ENCODE measurements around the gene MAPK4.
A peak's percentile ranks its signal among the peaks of the same experiment; 100 is the strongest.
"Not testable (repeated sequence)": the region's sequence is repeated elsewhere in the genome, so short reads cannot be mapped to it uniquely, and the experiment has no call there.

MAPK4 gene

DNA sequence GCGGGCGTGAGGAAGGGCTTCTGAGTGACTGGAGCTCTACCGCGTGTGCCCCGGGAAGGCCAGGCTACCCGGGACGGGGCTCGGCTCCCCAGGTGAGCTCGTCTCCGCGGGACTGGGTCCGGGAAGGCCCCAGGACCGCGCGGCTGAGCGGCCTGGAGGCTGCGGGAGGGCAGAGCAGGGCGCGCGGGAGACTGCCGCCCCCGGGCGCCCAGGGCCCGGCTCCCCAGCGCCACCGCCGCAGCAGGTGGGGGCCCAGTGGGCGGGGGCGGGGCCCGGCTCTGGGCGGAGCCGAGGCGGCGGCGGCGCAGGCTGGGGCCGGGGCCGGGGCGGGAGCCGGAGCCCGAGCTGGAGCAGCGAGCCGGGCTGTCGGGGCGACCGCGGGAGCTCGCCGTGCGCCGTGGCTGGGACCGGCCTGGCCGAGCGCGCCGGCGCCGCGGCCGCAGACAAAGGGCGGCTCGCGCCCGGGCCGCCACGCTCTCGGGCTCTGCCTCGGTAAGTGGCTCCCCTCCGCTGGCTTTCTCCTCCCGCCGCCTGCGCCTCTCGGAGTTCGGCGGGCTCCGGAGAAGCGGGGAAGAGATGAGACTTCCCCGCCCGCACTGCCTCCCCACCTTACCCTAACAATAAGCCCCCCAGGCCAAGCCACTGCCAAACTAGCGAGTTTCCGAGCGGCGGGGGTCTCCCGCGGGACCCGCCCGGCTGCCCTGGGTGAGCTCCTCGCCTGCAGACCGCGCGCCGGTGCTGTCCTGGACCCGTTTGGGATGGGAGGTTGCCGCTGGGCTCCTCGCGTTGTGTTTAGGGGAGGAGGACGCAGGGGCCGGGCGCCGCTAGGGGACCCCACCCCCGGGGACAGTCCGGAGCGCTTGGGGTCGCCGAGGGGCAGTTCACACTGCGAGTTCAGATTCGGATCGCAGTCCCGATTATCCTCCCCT is at the start of gene MAPK4:
TSS of gene MAPK4 (plus strand) at position 336 of the 929 bp plus-strand sequence. CDS start 103,872 bp downstream, outside the sequence.
- H3K4me3 Mint-ChIP-seq: peak within 1 kb of the TSS; percentile 28
- H3K36me3 Mint-ChIP-seq: no peaks in the 10 kb centered on the region
- no peak within 1 kb of the TSS for H3K27ac Mint-ChIP-seq
- no peak for DNase-seq (ENCODE audit: low spot score in 2 of 2)
- H3K9me3 Mint-ChIP-seq: peaks cover 7% of the 10 kb centered on the region
- H3K4me1 Mint-ChIP-seq: no peaks in the 10 kb centered on the region
- peak; percentile 54 for ATAC-seq

DNA sequence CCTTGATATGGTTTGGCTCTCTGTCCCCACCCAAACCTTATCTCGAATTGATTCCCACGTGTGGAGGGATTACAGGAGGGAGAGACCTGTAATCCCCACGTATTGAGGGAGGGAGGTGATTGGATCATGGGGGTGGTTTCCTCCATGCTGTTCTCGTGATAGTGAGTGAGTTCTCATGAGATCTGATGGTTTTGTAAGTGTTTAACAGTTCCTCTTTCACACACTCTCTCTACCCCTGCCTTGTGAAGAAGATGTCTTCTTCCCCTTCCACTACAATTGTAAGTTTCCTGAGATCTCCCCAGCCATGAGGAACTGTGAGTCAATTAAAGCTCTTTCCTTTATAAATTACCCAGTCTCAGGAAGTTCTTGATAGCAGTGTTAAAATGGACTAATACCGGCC is 42.6 kb upstream of the MAPK4 start:
- DNase-seq (ENCODE audit: low spot score in 2 of 2); H3K9me3 Mint-ChIP-seq; H3K4me1 Mint-ChIP-seq; ATAC-seq; H3K27ac Mint-ChIP-seq; H3K36me3 Mint-ChIP-seq; H3K4me3 Mint-ChIP-seq: not testable (repeated sequence)

DNA sequence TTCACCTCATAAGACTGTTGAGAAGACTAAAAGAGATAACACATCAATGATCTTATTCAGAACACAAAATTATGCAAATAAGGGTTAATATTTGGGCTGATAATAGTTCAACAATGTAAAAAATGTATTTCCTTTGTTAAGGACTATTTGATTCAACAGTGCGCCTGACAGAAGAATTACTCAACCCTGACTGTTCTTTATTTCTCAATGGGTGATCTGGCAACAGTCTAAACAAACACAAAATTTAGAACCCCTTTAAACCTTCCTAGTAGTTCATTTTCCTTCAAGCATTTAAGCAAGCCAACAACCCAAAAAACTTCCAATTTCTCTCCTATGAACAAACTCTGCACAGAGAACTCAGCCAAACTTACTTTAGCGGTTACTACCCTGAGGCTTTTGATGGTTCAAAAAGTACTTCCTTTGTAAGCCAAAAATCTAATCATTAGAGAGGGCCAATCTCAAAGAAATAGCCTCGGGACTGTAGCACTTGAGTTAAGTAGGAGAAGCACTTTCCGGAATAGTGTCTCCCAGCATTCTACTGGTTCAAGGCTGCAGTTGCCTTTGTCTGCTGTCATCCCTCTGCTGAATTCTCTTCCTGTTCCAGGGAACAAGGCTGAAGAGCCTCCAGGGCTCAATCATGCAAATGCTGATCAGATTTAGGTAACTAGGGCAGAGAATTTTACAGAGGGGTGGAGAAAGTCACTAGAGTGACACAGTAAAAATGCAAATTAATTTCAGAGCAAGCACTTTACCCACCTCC is 40.9 kb upstream of the MAPK4 start:
- H3K27ac Mint-ChIP-seq: no peak overlapping the region
- DNase-seq (ENCODE audit: low spot score in 2 of 2): no peak
- no peaks in the 10 kb centered on the region for H3K9me3 Mint-ChIP-seq
- no peak for ATAC-seq
- no peaks in the 10 kb centered on the region for H3K36me3 Mint-ChIP-seq
- H3K4me3 Mint-ChIP-seq: no peak overlapping the region
- no peaks in the 10 kb centered on the region for H3K4me1 Mint-ChIP-seq

DNA sequence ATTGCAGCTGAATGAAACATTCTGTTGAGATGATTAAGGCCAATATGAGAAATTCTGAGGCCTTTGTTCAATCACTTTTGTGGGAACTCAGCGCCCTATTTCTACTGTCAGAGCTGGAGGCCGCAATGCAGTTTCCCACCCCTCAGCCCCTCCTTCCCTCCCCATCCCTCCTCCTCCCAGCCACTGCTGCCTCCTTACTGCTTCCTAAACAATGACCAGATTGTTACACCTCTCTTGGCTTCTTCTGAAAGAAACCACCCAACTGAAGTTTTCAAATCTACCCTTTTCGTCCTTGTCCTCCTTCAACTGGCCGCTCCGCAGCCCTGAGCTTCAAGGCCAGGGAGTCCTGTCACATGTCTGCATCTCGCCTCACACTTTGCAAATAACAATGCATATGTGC is 36.7 kb upstream of the MAPK4 start:
- H3K4me3 Mint-ChIP-seq: no peak overlapping the region
- DNase-seq (ENCODE audit: low spot score in 2 of 2) (no peak), ATAC-seq (no peak)
- H3K36me3 Mint-ChIP-seq: no peaks in the 10 kb centered on the region
- no peak overlapping the region for H3K27ac Mint-ChIP-seq
- H3K9me3 Mint-ChIP-seq: no peaks in the 10 kb centered on the region
- no peaks in the 10 kb centered on the region for H3K4me1 Mint-ChIP-seq

DNA sequence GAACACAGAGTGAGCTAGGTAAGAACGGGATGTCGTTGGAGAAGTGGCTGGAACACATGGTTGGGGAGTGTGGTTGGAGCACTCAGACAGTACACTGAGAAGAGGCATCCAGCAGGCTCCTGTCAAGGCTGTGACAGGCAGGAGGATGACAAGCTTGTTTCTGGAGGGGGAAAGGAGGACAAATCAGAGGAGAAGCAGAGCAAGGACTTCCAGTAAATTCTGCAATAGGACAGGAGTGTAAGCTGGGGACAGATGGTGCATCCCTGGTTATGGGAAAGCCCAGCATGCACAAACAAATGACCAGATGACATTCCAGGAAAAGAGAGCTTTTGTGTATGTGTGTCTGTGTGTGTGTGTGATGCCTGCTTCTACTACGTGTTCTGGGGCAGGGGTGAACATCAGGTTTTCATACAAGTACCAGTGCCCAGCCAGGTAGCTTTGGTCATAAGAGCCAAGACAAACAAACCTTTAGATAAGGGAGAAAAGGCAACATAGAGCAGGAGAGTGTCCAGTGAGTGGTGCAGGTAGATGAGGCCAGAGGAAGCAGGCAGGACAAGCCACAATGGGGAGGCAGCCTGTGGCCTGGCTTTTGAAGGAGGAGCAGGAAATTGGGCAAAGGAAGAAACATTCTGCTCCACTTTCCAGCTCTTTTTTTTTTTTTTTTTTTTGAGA is 32.1 kb upstream of the MAPK4 start:
- no peak for DNase-seq (ENCODE audit: low spot score in 2 of 2)
- no peaks in the 10 kb centered on the region for H3K4me1 Mint-ChIP-seq

DNA sequence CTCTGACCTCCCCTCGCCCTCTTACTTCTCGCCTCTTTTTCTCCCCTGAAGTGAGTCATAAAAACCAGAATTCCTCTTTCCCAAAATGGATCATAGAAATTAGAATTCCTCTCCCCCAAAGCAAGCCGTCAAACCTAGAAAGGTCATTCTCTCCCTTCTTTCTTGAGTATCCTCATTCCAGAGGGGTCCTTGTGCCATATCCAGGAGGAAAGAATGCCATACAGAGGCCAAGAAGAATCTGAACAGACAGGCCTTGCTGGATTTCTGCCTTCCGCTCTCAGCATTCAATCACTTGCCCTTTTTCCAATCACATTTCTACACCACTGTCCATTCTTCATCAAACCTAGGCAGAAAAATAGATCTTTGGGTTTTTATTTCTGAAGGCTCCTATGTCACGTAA is 31.1 kb upstream of the MAPK4 start:
- Mint-ChIP-seq H3K4me1 (no peaks in the 10 kb centered on the region), H3K27ac (no peak overlapping the region), H3K36me3 (no peaks in the 10 kb centered on the region), H3K9me3 (peaks cover 12% of the 10 kb centered on the region), H3K4me3 (no peak overlapping the region)
- ATAC-seq: no peak
- DNase-seq (ENCODE audit: low spot score in 2 of 2): no peak

More for the DNA sequence above, 32.1 kb upstream of the MAPK4 start:
- ATAC-seq: no peak
- Mint-ChIP-seq H3K4me3 (no peak overlapping the region), H3K9me3 (peaks cover 7% of the 10 kb centered on the region), H3K36me3 (no peaks in the 10 kb centered on the region), H3K27ac (no peak overlapping the region)

DNA sequence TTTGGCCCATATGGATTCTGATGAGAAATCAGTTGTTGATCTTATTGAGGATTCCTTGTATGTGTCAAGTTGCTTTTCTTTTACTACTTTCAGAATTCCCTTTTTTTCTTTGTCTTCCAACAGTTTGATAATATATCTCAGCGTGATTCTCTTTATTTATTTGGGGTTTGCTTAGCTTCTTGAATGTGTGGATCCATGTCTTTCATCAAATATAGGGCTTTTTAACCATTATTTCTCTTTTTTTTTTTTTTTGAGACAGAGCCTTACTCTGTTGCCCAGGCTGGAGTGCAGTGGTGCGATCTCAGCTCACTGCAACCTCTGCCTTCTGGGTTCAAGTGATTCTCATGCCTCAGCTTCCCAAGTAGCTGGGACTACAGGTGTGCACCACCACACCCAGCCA is 26.1 kb upstream of the MAPK4 start:
- H3K4me3 Mint-ChIP-seq; ATAC-seq; H3K4me1 Mint-ChIP-seq; H3K27ac Mint-ChIP-seq; H3K36me3 Mint-ChIP-seq; DNase-seq (ENCODE audit: low spot score in 2 of 2): not testable (repeated sequence)
- peaks cover 16% of the 10 kb centered on the region for H3K9me3 Mint-ChIP-seq

DNA sequence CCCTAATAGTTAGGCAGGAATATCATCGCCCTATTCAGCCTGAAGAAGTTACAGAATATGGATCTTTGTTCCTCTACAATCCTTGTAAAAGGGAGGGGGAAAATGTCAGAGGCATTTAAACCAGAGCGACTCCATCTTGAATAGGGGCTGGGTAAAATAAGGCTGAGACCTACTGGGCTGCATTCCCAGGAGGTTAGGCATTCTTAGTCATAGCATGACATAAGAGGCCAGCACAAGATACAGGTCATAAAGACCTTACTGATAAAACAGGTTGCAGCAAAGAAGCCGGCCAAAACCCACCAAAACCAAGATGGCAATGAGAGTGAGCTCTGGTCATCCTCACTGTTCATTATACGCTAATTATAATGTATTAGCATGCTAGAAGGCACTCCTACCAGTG is 15.4 kb upstream of the MAPK4 start:
- not testable (repeated sequence) for H3K36me3 Mint-ChIP-seq; DNase-seq (ENCODE audit: low spot score in 2 of 2); H3K27ac Mint-ChIP-seq; H3K9me3 Mint-ChIP-seq; ATAC-seq; H3K4me1 Mint-ChIP-seq; H3K4me3 Mint-ChIP-seq

DNA sequence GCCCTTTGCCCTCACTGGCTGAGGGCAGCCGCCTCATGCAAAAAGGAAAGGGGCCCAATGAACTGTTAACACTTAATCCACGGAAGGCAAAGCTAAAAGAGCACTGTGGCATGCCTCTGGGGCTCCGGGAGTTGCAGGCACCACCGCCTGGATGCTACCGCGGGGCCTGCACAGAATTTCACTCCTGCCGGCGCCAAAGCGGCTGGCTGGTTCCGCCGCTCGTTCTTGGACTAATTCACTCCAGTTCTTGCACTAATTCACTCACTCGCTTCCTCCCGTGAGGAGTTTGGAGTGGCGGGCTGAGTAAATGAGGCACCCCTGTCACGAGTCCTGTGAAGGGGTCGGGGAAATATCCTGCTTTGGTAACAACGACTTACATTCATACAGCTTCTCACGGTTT is 14.0 kb upstream of the MAPK4 start:
- H3K4me1 Mint-ChIP-seq: no peaks in the 10 kb centered on the region
- H3K27ac Mint-ChIP-seq: no peak overlapping the region
- ATAC-seq: no peak
- no peaks in the 10 kb centered on the region for H3K9me3 Mint-ChIP-seq
- no peaks in the 10 kb centered on the region for H3K36me3 Mint-ChIP-seq
- DNase-seq (ENCODE audit: low spot score in 2 of 2): no peak
- H3K4me3 Mint-ChIP-seq: no peak overlapping the region

DNA sequence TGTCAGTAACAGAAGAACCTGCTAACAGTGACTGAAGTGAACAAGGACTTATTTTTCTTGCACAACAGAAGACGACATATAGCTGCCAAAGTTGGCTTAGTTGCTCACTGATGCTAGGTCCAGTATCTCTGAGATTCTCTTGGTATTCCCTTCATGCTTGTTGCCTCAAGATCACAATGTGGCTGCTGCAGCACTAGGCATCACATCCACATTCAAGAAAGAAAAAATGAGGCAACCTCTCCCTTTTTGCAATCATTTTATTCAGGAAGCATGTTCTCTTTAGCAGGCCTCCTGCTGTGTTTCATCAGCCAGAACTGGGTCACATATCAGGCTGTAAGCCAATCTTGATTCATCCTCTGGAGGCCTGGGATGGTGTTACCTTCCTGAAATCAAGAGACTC is 11.7 kb upstream of the MAPK4 start:
- no peak overlapping the region for H3K4me3 Mint-ChIP-seq
- no peak for ATAC-seq
- H3K36me3 Mint-ChIP-seq: no peaks in the 10 kb centered on the region
- H3K9me3 Mint-ChIP-seq: no peaks in the 10 kb centered on the region
- H3K4me1 Mint-ChIP-seq: no peaks in the 10 kb centered on the region
- H3K27ac Mint-ChIP-seq: no peak overlapping the region
- DNase-seq (ENCODE audit: low spot score in 2 of 2): no peak

DNA sequence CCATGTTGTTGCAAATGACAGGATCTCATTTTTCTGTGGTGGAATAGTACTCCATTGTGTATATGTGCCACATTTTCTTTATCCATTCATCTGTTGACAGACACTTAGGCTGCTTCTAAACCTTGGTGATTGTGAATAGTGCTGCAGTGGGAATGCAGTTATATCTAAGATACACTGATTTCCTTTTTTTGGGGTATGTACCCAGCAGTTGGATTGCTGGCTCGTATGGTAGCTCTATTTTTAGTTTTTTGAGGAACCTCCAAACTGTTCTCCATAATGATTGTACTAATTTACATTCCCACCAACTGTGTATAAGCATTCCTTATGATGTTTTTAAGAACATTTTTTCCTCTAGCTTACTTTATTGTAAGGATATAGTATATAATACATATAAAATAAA is 8.2 kb upstream of the MAPK4 start:
- H3K4me3 Mint-ChIP-seq; H3K9me3 Mint-ChIP-seq; ATAC-seq; H3K36me3 Mint-ChIP-seq; H3K4me1 Mint-ChIP-seq; DNase-seq (ENCODE audit: low spot score in 2 of 2); H3K27ac Mint-ChIP-seq: not testable (repeated sequence)

DNA sequence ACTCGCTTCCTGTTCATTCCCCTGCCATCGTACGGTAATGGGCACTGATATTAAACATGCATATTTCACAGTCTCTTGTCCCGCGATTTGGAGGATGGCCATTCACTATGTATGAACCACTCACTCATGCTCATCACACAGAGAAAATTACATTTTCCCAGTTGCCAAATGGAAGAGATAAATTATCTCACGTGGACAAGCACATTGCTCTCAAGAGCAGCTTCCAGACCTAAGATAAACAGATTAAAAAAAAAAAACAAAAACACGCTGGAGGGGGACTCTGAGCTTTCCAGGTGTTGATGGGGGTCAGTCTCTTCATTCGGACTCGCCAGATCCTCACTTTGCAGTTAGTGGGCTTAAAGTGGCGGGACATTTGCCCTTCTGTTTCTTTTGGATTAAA is 1.7 kb upstream of the MAPK4 start:
- H3K36me3 Mint-ChIP-seq: no peaks in the 10 kb centered on the region
- ATAC-seq: no peak
- H3K9me3 Mint-ChIP-seq: peaks cover 7% of the 10 kb centered on the region
- H3K4me3 Mint-ChIP-seq: no peak overlapping the region
- H3K4me1 Mint-ChIP-seq: no peaks in the 10 kb centered on the region
- no peak overlapping the region for H3K27ac Mint-ChIP-seq
- no peak for DNase-seq (ENCODE audit: low spot score in 2 of 2)

DNA sequence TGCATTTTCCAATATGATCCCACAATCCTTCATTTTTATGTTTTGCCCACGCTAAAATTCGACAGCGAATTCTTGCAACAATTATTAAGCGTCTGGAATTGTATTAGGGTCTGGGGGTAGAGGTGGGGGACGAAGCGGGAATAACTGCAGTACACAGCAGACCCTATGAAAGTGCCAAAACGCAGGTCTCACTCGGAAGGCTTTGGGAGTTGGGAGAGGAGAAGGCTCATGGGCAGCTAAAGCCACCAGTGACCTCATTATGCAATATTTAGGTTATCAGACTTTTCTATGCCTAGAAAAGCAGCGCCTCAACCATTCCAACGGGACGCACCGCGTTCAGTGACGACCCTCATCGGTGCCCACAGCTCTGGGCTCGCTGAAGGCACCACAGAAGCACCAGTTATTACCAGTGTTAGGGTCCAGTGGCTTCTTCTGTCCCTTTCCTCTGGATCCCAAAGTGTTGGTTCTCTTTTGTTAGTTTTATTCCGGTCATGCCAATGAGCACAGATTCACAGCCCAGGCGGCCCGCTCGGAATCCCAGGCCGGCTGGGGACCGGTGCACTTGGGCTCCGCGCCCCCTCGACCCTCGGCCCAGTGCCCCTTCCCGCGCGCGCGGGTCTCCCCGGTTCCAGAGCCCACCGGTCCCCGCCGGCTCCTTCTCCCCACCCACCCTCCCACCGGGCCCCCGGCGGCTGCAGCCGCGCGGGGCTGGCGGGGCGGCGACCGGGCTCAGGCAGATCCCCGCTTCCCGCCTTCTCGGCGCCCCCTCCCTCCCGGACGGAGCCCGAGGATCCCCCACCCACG is 737 bp upstream of the MAPK4 start:
- Mint-ChIP-seq H3K4me1 (no peaks in the 10 kb centered on the region), H3K27ac (no peak overlapping the region), H3K36me3 (no peaks in the 10 kb centered on the region), H3K4me3 (no peak overlapping the region), H3K9me3 (peaks cover 7% of the 10 kb centered on the region)
- no peak for DNase-seq (ENCODE audit: low spot score in 2 of 2)
- no peak for ATAC-seq

DNA sequence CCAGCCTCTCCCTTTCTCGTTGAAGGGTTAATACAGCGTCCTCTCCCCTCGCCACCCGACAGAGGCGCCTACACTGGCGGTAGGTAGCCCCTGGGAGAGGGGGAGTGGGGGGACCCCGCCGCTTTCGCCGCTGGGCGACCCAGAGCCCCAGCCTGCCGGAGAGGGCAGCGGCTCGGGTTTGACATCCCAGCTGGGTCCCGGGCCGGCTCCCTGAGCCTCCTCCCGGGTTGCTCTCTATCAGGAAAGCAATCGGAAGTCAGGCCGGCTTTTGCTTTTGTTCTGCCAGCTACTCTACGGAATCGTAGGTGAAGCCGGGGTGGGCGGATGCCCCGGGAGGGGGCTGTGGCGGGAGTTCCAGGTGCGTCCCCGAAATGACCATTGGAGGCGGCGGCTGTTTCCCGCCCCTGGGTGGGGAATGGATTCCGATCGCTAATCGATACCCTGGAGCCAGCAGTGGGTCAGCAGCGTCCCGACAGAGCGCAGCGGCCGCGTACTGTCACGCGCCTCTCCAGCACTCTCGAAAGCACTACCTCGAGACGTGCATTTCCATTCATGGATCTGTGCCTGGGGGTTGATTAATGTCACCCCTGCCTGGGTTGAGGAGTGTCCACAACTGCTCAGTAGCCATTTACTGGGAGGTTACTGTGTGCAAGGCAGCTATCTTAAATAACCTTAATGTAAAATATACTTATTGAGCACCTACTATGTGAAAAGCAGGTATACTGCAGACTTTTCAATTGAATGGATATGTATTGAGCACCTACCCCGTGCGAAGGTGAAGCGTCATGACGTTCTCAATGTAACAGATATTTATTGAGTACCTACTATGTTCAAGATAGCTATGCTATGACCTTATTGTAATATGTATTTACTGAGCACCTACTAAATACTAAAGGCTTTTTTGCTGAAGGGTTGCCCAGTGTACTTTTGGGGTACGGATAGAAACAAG is 1.1 kb downstream of the MAPK4 start:
- H3K36me3 Mint-ChIP-seq: no peaks in the 10 kb centered on the region
- H3K4me3 Mint-ChIP-seq: peak overlapping the region; percentile 28
- DNase-seq (ENCODE audit: low spot score in 2 of 2) (no peak), ATAC-seq (no peak)
- no peak overlapping the region for H3K27ac Mint-ChIP-seq
- peaks cover 1% of the 10 kb centered on the region for H3K9me3 Mint-ChIP-seq
- H3K4me1 Mint-ChIP-seq: no peaks in the 10 kb centered on the region
